SK-N-SH (cell line): ENCODE data around the gene SLC2A11.

Source experiments
- CHD2 ChIP-seq: fragments of 150-350 bp; IDR thresholded peaks from 2 replicates; pipeline ENCODE4 v1.6.1; 2018; ENCODE audit warnings: low read length; ENCODE audit not compliant: partially characterized antibody
- EP300 ChIP-seq, 2 experiments: IDR thresholded peaks; 2 replicates each; pipeline versions ENCODE4 v1.4.0 to v1.6.1; 2012; ENCODE audit warnings: borderline replicate concordance in 1 of 2, low read depth in 1 of 2, low read length in 1 of 2
- FOSL2 ChIP-seq: IDR thresholded peaks from 2 replicates; pipeline ENCODE4 v1.4.0; 2012; ENCODE audit warnings: low read depth, mild to moderate bottlenecking, moderate library complexity, borderline replicate concordance
- JUND ChIP-seq: IDR thresholded peaks from 2 replicates; pipeline ENCODE4 v1.4.0; 2012
- POLR2AphosphoS5 ChIP-seq: IDR thresholded peaks from 2 replicates; pipeline ENCODE4 v1.6.1; 2012; ENCODE audit warnings: low read depth, low read length
- RAD21 ChIP-seq: IDR thresholded peaks from 2 replicates; pipeline ENCODE4 v1.6.1; 2012; ENCODE audit warnings: mild to moderate bottlenecking, low read length
- RCOR1 ChIP-seq: fragments of 150-350 bp; IDR thresholded peaks from 2 replicates; pipeline ENCODE4 v1.6.1; 2017; ENCODE audit warnings: antibody characterized with exemption, low read length
- REST ChIP-seq: IDR thresholded peaks from 2 replicates; pipeline ENCODE4 v1.6.1; 2012; ENCODE audit warnings: mild to moderate bottlenecking, low read depth, low read length, moderate library complexity
- TAF1 ChIP-seq: IDR thresholded peaks from 2 replicates; pipeline ENCODE4 v1.6.1; 2012; ENCODE audit warnings: low read depth, mild to moderate bottlenecking, low read length, moderate library complexity, borderline replicate concordance
- TEAD4 ChIP-seq: IDR thresholded peaks from 2 replicates; pipeline ENCODE4 v1.4.0; 2012; ENCODE audit warnings: mild to moderate bottlenecking, borderline replicate concordance; ENCODE audit not compliant: insufficient read depth
- TF ChIP-seq, protein P1 (sequence below): fragments of 150-350 bp; IDR thresholded peaks from 2 replicates; pipeline ENCODE4 v1.6.1; 2017; ENCODE audit warnings: antibody characterized with exemption, low read length, low read depth, borderline replicate concordance
- TF ChIP-seq, protein P2 (sequence below): fragments of 200-600 bp; sonication (generic); IDR thresholded peaks from 2 replicates; pipeline ENCODE4 v1.6.1; 2017; ENCODE audit warnings: antibody characterized with exemption, mild to moderate bottlenecking, moderate library complexity

DNA sequence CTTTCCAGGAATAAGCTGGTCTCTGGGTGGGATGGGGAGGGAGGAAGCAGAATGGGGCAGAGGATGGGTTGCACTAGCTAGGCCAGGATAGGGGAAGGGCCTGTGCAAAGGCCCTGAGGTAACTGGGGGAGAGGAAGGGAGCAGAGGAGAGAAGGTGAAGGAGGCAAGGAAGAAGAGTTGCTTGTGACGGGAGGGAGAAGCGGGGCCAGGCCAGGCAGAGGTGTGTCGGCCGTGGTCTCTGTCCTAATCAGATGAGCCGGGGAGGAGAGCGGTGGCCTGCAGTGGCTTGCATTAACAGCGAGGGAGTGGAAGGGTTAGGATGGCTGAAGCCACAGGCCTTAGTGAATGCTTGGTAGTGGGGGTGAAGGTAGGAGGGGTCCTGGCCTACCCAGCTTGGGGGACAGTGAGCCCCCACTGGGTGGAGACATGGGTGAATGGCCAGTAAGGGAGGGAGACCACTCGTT is 12.9 kb upstream of the SLC2A11 start:
- TF ChIP-seq RCOR1 (no peak), TAF1 (no peak), REST (no peak), JUND (no peak), TEAD4 (no peak), POLR2AphosphoS5 (no peak), CHD2 (no peak), FOSL2 (no peak), EP300 (IDR thresholded peaks at IDR 0.05; ENCODE audit: borderline replicate concordance in 1 of 2, low read depth in 1 of 2, low read length in 1 of 2) (no peak), RAD21 (no peak)
- TF ChIP-seq, protein P1, sequence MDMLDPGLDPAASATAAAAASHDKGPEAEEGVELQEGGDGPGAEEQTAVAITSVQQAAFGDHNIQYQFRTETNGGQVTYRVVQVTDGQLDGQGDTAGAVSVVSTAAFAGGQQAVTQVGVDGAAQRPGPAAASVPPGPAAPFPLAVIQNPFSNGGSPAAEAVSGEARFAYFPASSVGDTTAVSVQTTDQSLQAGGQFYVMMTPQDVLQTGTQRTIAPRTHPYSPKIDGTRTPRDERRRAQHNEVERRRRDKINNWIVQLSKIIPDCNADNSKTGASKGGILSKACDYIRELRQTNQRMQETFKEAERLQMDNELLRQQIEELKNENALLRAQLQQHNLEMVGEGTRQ = no peak
- TF ChIP-seq, protein P2, sequence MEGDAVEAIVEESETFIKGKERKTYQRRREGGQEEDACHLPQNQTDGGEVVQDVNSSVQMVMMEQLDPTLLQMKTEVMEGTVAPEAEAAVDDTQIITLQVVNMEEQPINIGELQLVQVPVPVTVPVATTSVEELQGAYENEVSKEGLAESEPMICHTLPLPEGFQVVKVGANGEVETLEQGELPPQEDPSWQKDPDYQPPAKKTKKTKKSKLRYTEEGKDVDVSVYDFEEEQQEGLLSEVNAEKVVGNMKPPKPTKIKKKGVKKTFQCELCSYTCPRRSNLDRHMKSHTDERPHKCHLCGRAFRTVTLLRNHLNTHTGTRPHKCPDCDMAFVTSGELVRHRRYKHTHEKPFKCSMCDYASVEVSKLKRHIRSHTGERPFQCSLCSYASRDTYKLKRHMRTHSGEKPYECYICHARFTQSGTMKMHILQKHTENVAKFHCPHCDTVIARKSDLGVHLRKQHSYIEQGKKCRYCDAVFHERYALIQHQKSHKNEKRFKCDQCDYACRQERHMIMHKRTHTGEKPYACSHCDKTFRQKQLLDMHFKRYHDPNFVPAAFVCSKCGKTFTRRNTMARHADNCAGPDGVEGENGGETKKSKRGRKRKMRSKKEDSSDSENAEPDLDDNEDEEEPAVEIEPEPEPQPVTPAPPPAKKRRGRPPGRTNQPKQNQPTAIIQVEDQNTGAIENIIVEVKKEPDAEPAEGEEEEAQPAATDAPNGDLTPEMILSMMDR = no peak
